Trophoblast cell (in vitro differentiated cells and primary cell): ENCODE measurements around the gene PRB2.
"Not testable (repeated sequence)": the region's sequence is repeated elsewhere in the genome, so short reads cannot be mapped to it uniquely, and the experiment has no call there.

Experiments used
- DNase-seq, 2 donors: peaks; one replicate each; pipeline ENCODE4 v3.0.0-alpha.2; 2016
- H2AFZ ChIP-seq: 2 replicates; pipeline ENCODE4 v1.6.1; 2013; ENCODE audit warnings: low read length, moderate library complexity, mild to moderate bottlenecking; ENCODE audit not compliant: insufficient read depth, poor library complexity
- H2AK5ac ChIP-seq: 2 replicates; pipeline ENCODE4 v1.6.1; 2013; ENCODE audit warnings: mild to moderate bottlenecking, low read length
- H2BK120ac ChIP-seq: 2 replicates; pipeline ENCODE4 v1.6.1; 2013; ENCODE audit warnings: low read length, mild to moderate bottlenecking, moderate library complexity; ENCODE audit not compliant: insufficient read depth, poor library complexity
- H2BK12ac ChIP-seq: 2 replicates; pipeline ENCODE4 v1.6.1; 2013; ENCODE audit warnings: mild to moderate bottlenecking, low read length, moderate library complexity
- H2BK5ac ChIP-seq: 2 replicates; pipeline ENCODE4 v1.6.1; 2013; ENCODE audit warnings: low read length, low read depth, moderate library complexity, mild to moderate bottlenecking; ENCODE audit not compliant: poor library complexity
- H3K14ac ChIP-seq: 2 replicates; pipeline ENCODE4 v1.6.1; 2013; ENCODE audit warnings: mild to moderate bottlenecking, low read length
- H3K18ac ChIP-seq: 2 replicates; pipeline ENCODE4 v1.6.1; 2013; ENCODE audit warnings: mild to moderate bottlenecking, low read length
- H3K23ac ChIP-seq: 2 replicates; pipeline ENCODE4 v1.6.1; 2013; ENCODE audit warnings: low read length
- H3K27ac ChIP-seq: 2 replicates; pipeline ENCODE4 v1.5.1; 2013; ENCODE audit warnings: low read depth, mild to moderate bottlenecking, inconsistent platforms, low read length, moderate library complexity
- H3K27me3 ChIP-seq: 2 replicates; pipeline ENCODE4 v1.6.1; 2013; ENCODE audit warnings: inconsistent platforms, mild to moderate bottlenecking, low read length, moderate library complexity; ENCODE audit not compliant: insufficient read depth
- H3K36me3 ChIP-seq, 2 experiments: 1 replicate in 1 of 2; 2 replicates in 1 of 2; pipeline ENCODE4 v1.6.1; 2013; ENCODE audit warnings: low read length in 2 of 2, mild to moderate bottlenecking in 2 of 2, moderate library complexity in 1 of 2; ENCODE audit not compliant: insufficient read depth in 2 of 2, control insufficient read depth in 1 of 2
- H3K4ac ChIP-seq: 2 replicates; pipeline ENCODE4 v1.6.1; 2013; ENCODE audit warnings: low read depth, mild to moderate bottlenecking, low read length, moderate library complexity
- H3K4me1 ChIP-seq, 2 experiments: 1 replicate in 1 of 2; 2 replicates in 1 of 2; pipeline ENCODE4 v1.6.1; 2013; ENCODE audit warnings: low read length in 2 of 2, mild to moderate bottlenecking in 2 of 2, moderate library complexity in 1 of 2; ENCODE audit not compliant: insufficient read depth in 2 of 2, control insufficient read depth in 1 of 2
- H3K4me2 ChIP-seq: 2 replicates; pipeline ENCODE4 v1.6.1; 2013; ENCODE audit warnings: inconsistent platforms, mild to moderate bottlenecking, low read length, moderate library complexity
- H3K4me3 ChIP-seq: 2 replicates; pipeline ENCODE4 v1.5.1; 2013; ENCODE audit warnings: mild to moderate bottlenecking, low read depth, low read length, inconsistent platforms
- H3K79me1 ChIP-seq: one replicate; pipeline ENCODE4 v1.6.1; 2013; ENCODE audit warnings: low read length
- H3K79me2 ChIP-seq: 2 replicates; pipeline ENCODE4 v1.6.1; 2013; ENCODE audit warnings: low read length, mild to moderate bottlenecking; ENCODE audit not compliant: control insufficient read depth, insufficient read depth, poor library complexity
- H3K9ac ChIP-seq: 2 replicates; pipeline ENCODE4 v1.6.1; 2013; ENCODE audit warnings: mild to moderate bottlenecking, low read length
- H3K9me3 ChIP-seq: 2 replicates; pipeline ENCODE4 v1.6.1; 2013; ENCODE audit warnings: low read depth, mild to moderate bottlenecking, control low read depth, inconsistent platforms, low read length; ENCODE audit not compliant: insufficient read depth
- H4K12ac ChIP-seq: 2 replicates; pipeline ENCODE4 v1.6.1; 2013; ENCODE audit warnings: low read depth, mild to moderate bottlenecking, low read length, moderate library complexity
- H4K8ac ChIP-seq: 2 replicates; pipeline ENCODE4 v1.6.1; 2013; ENCODE audit warnings: low read depth, mild to moderate bottlenecking, low read length, moderate library complexity
- H4K91ac ChIP-seq: one replicate; pipeline ENCODE4 v1.6.1; 2013; ENCODE audit warnings: low read depth, mild to moderate bottlenecking, low read length, moderate library complexity
- WGBS: extraction: QIAGEN DNeasy Blood & Tissue Kit; methylation state at CpG from one replicate; pipeline ENCODE4 v1.1.7; 2013; ENCODE audit warnings: missing lambda C conversion rate; ENCODE audit not compliant: insufficient read length, insufficient coverage; ENCODE audit errors: extremely low coverage; 5-methylcytosine and 5-hydroxymethylcytosine counted together

Gene PRB2

DNA sequence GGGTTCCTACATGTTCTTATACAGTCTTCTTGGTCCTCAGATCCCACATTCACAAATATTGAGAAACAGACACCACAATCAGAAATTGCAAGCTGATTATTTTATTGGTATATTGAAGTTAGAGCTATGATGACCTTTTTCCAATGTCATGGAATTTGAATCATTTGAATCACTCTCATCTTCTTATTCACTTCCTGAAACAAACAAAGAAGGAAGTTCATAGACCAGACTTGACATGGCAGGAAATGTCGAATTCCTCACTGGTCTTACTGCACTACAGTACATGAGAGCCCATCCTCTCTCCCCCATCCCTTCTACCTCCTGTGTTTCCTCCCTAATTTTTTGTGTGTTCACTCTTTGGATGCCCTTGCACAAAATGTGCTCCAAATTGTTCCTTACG lies 43.6 kb downstream of the PRB2 start:
- DNase-seq, H3K18ac ChIP-seq, H3K14ac ChIP-seq, H2BK120ac ChIP-seq, H3K79me1 ChIP-seq, H4K12ac ChIP-seq, H2BK5ac ChIP-seq, H3K4me3 ChIP-seq, H4K91ac ChIP-seq, H2AK5ac ChIP-seq, H3K9ac ChIP-seq, H3K27ac ChIP-seq, H2AFZ ChIP-seq, H4K8ac ChIP-seq, H2BK12ac ChIP-seq, H3K23ac ChIP-seq, H3K4ac ChIP-seq, H3K36me3 ChIP-seq, H3K79me2 ChIP-seq, H3K9me3 ChIP-seq, H3K27me3 ChIP-seq, H3K4me1 ChIP-seq, H3K4me2 ChIP-seq: not testable (repeated sequence)
- no CpG with 5 or more reads among the region's 2 CpGs for WGBS

DNA sequence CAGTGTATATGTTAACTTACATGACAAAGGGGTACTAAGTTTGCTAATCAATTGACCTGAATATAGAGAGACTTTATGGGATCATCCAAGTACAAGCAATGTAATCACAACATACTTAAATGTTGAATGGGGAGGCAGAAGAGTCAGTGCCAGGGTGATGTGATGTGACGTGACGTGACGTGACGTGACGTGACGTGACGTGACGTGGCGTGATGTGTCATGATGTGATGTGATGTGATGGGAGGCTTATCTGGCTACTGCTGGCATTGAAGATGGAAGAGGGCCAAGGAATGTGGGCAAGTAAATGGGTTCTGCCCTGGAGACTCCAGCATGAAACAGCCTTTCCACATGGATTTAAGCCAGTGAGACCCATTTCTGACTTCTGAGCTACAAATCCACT lies 46.9 kb downstream of the PRB2 start:
- Histone ChIP-seq H4K8ac (no peak overlapping the region), H3K4me2 (no peak overlapping the region), H2AK5ac (no peak overlapping the region), H3K18ac (no peak overlapping the region), H3K27me3 (no peaks in the 10 kb centered on the region), H3K23ac (no peak overlapping the region), H4K91ac (no peak overlapping the region), H3K79me1 (no peaks in the 10 kb centered on the region), H4K12ac (no peak overlapping the region), H3K9ac (no peak overlapping the region), H3K79me2 (no peaks in the 10 kb centered on the region), H3K14ac (no peak overlapping the region), H3K27ac (no peak overlapping the region), H3K9me3 (no peaks in the 10 kb centered on the region), H2BK12ac (no peak overlapping the region), H3K4me1 (no peaks in the 10 kb centered on the region), H2AFZ (no peak overlapping the region), H3K4me3 (peak overlapping the region; percentile 23), H2BK120ac (no peak overlapping the region), H2BK5ac (no peak overlapping the region), H3K36me3 (no peaks in the 10 kb centered on the region), H3K4ac (no peak overlapping the region)
- WGBS, result no CpG with 5 or more reads among the region's 9 CpGs
- DNase-seq, result no peak

GRCh38 chr12:11347810-11348209 lies 47.6 kb downstream of the PRB2 start:
- Histone ChIP-seq H4K12ac (no peak overlapping the region), H3K27me3 (no peaks in the 10 kb centered on the region), H3K27ac (no peak overlapping the region), H3K23ac (no peak overlapping the region), H3K79me1 (no peaks in the 10 kb centered on the region), H2BK5ac (no peak overlapping the region), H2BK120ac (no peak overlapping the region), H2AFZ (no peak overlapping the region), H3K4me1 (no peaks in the 10 kb centered on the region), H2BK12ac (no peak overlapping the region), H3K14ac (no peak overlapping the region), H4K91ac (no peak overlapping the region), H2AK5ac (no peak overlapping the region), H3K79me2 (no peaks in the 10 kb centered on the region), H3K9me3 (no peaks in the 10 kb centered on the region), H3K4me2 (no peak overlapping the region), H3K4ac (no peak overlapping the region), H3K18ac (no peak overlapping the region), H3K9ac (no peak overlapping the region), H4K8ac (no peak overlapping the region), H3K4me3 (no peak overlapping the region), H3K36me3 (no peaks in the 10 kb centered on the region)
- whole genome bisulfite sequencing, result no CpG with 5 or more reads among the region's 6 CpGs
- DNase-seq, result peak in 1 of 2 donors; percentile 3

DNA sequence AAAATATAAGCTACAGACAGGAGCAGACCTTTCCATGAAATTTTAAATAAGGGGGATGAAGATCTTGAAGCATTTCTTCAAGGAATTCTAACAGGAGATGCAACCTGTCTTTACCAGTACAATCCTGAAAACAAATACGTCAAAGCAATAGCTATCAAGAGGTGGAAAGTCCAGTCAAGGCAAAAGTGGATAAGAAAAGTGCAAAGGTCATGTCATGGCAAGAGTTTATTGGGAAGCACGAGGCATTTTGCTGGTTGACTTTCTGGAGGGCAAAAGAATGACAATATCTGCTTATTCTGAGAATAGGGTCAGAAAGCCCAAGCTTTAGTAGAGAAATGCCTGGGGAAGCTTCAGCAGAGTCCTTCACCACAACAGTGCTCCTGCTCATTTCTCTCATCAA lies 50.9 kb downstream of the PRB2 start:
- Histone ChIP-seq H3K9me3 (no peaks in the 10 kb centered on the region), H3K27me3 (no peaks in the 10 kb centered on the region), H3K14ac (no peak overlapping the region), H3K18ac (no peak overlapping the region), H2AFZ (no peak overlapping the region), H4K91ac (no peak overlapping the region), H3K27ac (no peak overlapping the region), H2BK120ac (no peak overlapping the region), H3K79me1 (no peaks in the 10 kb centered on the region), H2BK12ac (no peak overlapping the region), H3K4me1 (no peaks in the 10 kb centered on the region), H3K4ac (no peak overlapping the region), H3K36me3 (no peaks in the 10 kb centered on the region), H3K9ac (no peak overlapping the region), H2BK5ac (no peak overlapping the region), H3K23ac (no peak overlapping the region), H3K79me2 (no peaks in the 10 kb centered on the region), H3K4me3 (no peak overlapping the region), H3K4me2 (no peak overlapping the region), H2AK5ac (no peak overlapping the region), H4K12ac (no peak overlapping the region), H4K8ac (no peak overlapping the region)
- WGBS, result no CpG with 5 or more reads among the region's 2 CpGs
- no peak for DNase-seq
